A549 (cell line): ENCODE measurements around the gene MAN2B2.

Experiments
- BCL3 ChIP-seq: fragments of >200 bp; sonication (Bioruptor Twin); formaldehyde crosslinking; IDR thresholded peaks from 3 replicates; pipeline ENCODE4 v1.6.1; 2016
- BHLHE40 ChIP-seq: IDR thresholded peaks from 2 replicates; pipeline ENCODE4 v1.6.1; 2012; ENCODE audit warnings: low read depth, low read length, inconsistent platforms
- HOXB13 ChIP-seq: fragments of 250-450 bp; sonication (Bioruptor Pico); IDR thresholded peaks from 2 replicates; pipeline ENCODE4 v1.5.0; 2020; ENCODE audit warnings: low read depth, mild to moderate bottlenecking, moderate library complexity
- HOXB5 ChIP-seq: fragments of 250-450 bp; sonication (Bioruptor Pico); IDR thresholded peaks from 2 replicates; pipeline ENCODE4 v1.5.0; 2020; ENCODE audit warnings: mild to moderate bottlenecking, moderate library complexity
- POLR2A ChIP-seq: IDR thresholded peaks from 2 replicates; pipeline ENCODE4 v1.6.1; 2012; ENCODE audit warnings: mild to moderate bottlenecking, low read length
- TF ChIP-seq, protein P1 (sequence below): fragments of 450-650 bp; IDR thresholded peaks from 2 replicates; pipeline ENCODE4 v1.6.1; 2014; ENCODE audit warnings: antibody characterized with exemption
- TF ChIP-seq, protein P2 (sequence below): fragments of >200 bp; sonication (Bioruptor Twin); formaldehyde crosslinking; IDR thresholded peaks from 3 replicates; pipeline ENCODE4 v1.5.1; 2016

DNA sequence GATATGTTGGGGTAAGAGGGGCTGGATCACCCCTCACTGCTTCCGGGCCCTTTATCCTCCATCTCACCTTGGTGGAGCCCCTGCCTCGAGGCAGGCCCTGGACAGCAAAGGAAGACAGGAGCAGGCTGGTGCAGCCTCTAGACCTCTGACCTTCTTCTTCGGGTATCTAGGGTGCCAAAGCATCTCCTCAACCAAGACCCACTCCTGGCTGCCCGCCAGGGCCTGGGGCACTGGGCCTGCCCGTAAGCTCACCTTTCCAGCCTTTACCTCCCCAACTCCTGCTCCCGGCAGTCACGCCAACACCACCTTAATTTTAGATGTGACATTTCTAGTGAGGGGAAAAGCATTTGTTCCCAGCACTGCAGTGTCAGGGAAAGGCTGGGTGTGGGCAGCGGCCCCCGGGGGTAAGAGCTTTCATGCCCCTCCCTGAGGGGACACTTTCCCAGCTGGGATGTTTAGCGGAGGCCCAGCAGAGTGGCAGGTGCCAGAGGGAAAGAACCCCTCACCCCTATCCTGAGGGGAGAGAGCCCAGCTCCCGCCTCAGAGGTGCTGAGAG lies 6.7 kb downstream of the MAN2B2 start:
- TF ChIP-seq POLR2A (no peak), HOXB5 (CRISPR knock-in tag) (no peak), BCL3 (no peak), BHLHE40 (no peak), HOXB13 (no peak)
- TF ChIP-seq, protein P1, sequence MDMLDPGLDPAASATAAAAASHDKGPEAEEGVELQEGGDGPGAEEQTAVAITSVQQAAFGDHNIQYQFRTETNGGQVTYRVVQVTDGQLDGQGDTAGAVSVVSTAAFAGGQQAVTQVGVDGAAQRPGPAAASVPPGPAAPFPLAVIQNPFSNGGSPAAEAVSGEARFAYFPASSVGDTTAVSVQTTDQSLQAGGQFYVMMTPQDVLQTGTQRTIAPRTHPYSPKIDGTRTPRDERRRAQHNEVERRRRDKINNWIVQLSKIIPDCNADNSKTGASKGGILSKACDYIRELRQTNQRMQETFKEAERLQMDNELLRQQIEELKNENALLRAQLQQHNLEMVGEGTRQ = no peak
- TF ChIP-seq, protein P2, sequence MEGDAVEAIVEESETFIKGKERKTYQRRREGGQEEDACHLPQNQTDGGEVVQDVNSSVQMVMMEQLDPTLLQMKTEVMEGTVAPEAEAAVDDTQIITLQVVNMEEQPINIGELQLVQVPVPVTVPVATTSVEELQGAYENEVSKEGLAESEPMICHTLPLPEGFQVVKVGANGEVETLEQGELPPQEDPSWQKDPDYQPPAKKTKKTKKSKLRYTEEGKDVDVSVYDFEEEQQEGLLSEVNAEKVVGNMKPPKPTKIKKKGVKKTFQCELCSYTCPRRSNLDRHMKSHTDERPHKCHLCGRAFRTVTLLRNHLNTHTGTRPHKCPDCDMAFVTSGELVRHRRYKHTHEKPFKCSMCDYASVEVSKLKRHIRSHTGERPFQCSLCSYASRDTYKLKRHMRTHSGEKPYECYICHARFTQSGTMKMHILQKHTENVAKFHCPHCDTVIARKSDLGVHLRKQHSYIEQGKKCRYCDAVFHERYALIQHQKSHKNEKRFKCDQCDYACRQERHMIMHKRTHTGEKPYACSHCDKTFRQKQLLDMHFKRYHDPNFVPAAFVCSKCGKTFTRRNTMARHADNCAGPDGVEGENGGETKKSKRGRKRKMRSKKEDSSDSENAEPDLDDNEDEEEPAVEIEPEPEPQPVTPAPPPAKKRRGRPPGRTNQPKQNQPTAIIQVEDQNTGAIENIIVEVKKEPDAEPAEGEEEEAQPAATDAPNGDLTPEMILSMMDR = no peak
